ENCODE data around the gene FAM120B.

The FAM120B gene

DNA sequence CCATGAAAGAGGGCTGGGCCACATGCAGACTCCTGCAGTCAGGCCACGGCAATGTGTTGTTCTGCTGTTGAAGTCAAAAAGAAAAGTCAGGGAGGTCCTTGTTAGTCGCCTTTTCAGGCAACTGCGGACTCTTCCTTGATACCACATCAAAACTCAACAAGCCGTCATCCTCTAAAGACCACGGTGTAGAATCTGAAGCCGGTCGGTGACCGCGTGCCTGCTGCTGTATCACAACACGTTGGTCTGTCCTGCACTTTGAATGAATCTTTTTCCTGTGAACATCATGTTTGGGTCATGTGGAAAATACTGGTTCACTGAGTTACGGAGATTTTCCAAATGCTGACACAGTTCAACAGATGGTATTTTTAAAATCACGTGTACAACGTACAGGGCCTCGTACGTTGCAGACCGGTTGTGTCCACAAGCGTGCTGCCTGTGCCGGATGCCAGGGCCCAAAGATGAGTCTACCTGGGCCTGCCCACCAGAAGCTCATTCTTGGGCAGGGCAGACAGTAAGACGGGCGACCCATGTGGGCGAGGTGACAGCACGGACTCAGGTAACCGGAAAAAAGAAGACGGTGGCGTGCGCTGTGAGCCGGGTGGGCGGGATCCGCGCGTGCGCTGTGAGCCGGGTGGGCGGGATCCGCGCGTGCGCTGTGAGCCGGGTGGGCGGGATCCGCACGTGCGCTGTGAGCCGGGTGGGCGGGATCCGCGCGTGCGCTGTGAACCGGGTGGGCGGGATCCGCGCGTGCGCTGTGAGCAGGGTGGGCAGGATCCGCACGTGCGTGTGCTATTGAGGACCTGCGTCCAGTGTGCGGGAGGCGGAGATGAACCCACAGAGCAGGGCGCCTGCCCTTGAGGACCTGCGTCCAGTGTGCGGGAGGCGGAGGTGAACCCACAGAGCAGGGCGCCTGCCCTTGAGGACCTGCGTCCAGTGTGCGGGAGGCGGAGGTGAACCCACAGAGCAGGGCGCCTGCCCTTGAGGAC lies 114.5 kb downstream of the FAM120B start:
- no peak overlapping the region for H3K4me2 ChIP-seq
- H3K27me3 ChIP-seq, result no peaks in the 10 kb centered on the region
- no peak overlapping the region for H3K9ac ChIP-seq
- H3K4me1 ChIP-seq, result peaks cover 24% of the 10 kb centered on the region
- H3K36me3 ChIP-seq, result no peaks in the 10 kb centered on the region
- TF ChIP-seq Cebpa-rat (IDR thresholded peaks at IDR 0.05), result no peak
- no peaks in the 10 kb centered on the region for H4K20me1 ChIP-seq
- H3K9me3 ChIP-seq, result no peaks in the 10 kb centered on the region
- H3K27ac ChIP-seq, result no peak overlapping the region
- H3K4me3 ChIP-seq, result no peak overlapping the region

DNA sequence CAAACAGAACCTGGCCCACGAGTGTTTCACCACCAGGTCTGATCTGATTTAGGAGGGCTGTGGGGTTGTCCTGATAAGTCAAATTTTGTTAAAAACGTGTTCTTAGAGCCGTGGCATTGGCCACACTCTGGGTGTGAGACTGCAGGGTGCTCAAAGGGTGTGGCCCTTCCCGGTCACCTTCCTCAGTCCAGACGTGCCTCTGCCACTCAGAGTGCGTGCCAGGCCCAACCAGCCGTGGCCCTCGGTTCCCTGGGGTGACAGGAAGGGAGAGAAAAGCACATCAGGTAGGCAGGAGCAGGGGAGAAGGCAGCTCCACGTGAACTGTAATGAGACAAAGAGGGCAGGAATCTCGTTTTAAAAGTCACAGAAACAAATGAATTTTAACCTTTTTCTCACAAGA lies 115.4 kb downstream of the FAM120B start:
- Histone ChIP-seq H3K4me3 (no peak overlapping the region), H3K9ac (no peak overlapping the region), H3K36me3 (no peaks in the 10 kb centered on the region), H3K4me2 (no peak overlapping the region), H3K27ac (no peak overlapping the region), H3K9me3 (no peaks in the 10 kb centered on the region), H3K27me3 (no peaks in the 10 kb centered on the region), H4K20me1 (no peaks in the 10 kb centered on the region), H3K4me1 (peaks cover 24% of the 10 kb centered on the region)
- TF ChIP-seq Cebpa-rat (IDR thresholded peaks at IDR 0.05), result no peak

DNA sequence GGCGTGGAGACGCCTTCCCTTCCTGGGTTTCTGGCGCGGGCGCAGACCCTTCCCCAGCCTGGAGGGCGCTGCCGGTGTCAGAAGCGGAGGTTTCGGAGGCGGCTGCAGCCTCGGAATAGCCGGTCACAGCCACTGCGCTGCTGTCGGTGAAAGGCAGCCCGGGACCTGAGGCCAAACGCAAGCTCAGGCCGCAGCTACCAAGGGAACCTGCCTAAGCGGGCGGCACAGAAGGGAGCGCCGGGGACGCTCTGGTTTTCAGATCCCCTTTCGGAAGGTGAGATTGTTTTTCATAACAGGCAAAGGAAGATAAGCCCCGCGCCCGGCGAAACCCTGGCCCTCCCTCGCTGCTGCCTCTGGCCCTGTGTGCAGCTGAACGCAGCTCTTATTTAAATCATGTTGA lies 116.5 kb downstream of the FAM120B start:
- Histone ChIP-seq H3K9ac (no peak overlapping the region), H3K9me3 (no peaks in the 10 kb centered on the region), H3K4me2 (no peak overlapping the region), H3K4me3 (no peak overlapping the region), H3K36me3 (no peaks in the 10 kb centered on the region), H3K27me3 (no peaks in the 10 kb centered on the region), H4K20me1 (no peaks in the 10 kb centered on the region), H3K4me1 (peaks cover 18% of the 10 kb centered on the region), H3K27ac (no peak overlapping the region)
- no peak for TF ChIP-seq Cebpa-rat (IDR thresholded peaks at IDR 0.05)

DNA sequence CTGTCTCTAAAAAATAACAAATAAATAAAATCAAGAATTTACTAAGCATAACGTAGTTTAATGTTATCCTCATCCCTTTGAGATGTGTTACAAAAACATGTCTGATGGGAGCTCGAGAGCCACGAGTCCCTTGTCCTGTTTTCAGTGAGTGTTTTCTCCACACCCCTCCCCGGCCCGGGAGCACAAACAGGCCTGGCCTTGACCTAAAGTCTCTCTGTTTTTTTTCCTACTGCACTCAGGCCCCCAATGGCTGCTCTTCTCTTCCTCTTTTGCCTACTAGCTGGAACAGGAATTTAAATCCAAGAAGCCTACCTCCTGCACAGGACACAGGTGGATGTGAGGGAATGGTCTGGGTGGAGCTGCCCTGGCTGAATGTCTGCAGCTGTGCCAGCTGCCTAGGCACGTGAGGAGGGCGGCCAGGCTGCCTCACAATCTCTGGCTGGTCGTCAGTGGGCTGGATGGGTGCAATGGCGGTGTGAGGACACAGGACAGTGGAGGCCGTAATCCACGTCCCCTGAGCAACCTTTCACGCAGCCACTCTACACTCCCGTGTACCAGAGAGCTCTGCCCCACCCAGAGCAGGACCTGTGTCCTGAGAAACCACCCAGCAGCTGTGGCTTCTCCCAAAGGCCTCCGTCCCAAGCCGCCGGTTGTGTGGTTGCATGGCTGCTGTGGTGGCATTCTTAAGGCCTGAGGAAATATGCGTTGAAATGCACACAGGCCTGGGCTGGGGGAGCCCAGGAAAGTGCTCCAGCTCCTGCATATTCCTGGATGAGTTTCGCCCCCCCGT lies 117.5 kb downstream of the FAM120B start:
- no peak overlapping the region for H3K9ac ChIP-seq
- H3K4me1 ChIP-seq, result peaks cover 14% of the 10 kb centered on the region
- no peaks in the 10 kb centered on the region for H3K36me3 ChIP-seq
- no peak for TF ChIP-seq Cebpa-rat (IDR thresholded peaks at IDR 0.05)
- H3K9me3 ChIP-seq, result no peaks in the 10 kb centered on the region
- H3K27ac ChIP-seq, result no peak overlapping the region
- H3K4me2 ChIP-seq, result no peak overlapping the region
- no peaks in the 10 kb centered on the region for H4K20me1 ChIP-seq
- no peaks in the 10 kb centered on the region for H3K27me3 ChIP-seq
- H3K4me3 ChIP-seq, result no peak overlapping the region

DNA sequence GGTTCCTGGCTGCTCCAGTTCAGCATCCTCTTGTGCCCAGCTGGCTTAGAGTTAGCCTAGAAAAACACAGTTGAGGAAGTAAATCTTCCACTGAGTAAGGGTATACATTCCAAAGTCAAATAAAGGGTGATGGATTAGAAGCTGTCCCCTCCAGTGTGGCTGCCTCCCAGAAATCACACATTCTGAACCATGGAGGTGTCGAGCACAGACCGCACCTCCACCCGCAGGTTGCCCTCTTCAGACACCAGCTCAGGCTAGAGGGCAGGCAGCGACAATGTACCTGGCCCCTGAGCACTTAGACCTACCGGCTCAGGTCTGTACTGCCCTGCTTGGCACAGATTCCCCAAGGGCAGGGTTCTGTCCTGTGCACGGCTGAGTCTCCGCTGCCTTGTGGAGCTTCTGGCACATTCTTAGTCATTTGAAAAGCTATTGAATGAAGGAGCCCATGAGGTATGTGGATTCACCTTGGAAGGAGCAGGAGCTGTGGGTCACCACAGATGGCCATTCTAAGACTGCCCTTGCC lies 118.1 kb downstream of the FAM120B start:
- Histone ChIP-seq H3K4me1 (peaks cover 16% of the 10 kb centered on the region), H4K20me1 (no peaks in the 10 kb centered on the region), H3K9ac (no peak overlapping the region), H3K4me3 (no peak overlapping the region), H3K27me3 (no peaks in the 10 kb centered on the region), H3K9me3 (no peaks in the 10 kb centered on the region), H3K4me2 (peak overlapping the region; percentile 32), H3K27ac (no peak overlapping the region), H3K36me3 (no peaks in the 10 kb centered on the region)
- TF ChIP-seq Cebpa-rat (IDR thresholded peaks at IDR 0.05), result no peak

DNA sequence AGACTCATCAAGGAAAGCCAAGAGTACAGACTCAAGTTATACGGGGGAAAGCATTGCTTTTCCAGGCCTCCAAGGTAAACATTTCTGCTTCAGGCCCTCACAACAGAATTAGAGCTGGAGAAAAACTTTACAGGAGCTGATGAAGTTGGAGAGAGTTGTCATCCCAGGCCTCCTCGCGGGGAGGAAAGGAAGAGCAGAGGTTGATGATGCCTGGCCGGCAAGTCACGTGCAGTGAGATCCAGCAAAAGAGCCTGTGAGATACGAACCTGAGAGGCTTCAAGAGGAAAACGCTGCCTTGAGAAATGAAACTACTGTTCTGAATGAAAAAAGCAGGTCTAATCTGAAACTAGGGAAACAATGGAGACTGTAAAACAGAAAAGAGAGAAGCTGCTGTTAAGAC lies 122.9 kb downstream of the FAM120B start:
- H3K27ac ChIP-seq, result no peak overlapping the region
- H3K4me1 ChIP-seq, result peaks cover 17% of the 10 kb centered on the region
- H3K4me3 ChIP-seq, result no peak overlapping the region
- no peaks in the 10 kb centered on the region for H3K27me3 ChIP-seq
- TF ChIP-seq Cebpa-rat (IDR thresholded peaks at IDR 0.05), result no peak
- no peak overlapping the region for H3K9ac ChIP-seq
- no peaks in the 10 kb centered on the region for H3K9me3 ChIP-seq
- H3K4me2 ChIP-seq, result no peak overlapping the region
- no peaks in the 10 kb centered on the region for H3K36me3 ChIP-seq
- no peaks in the 10 kb centered on the region for H4K20me1 ChIP-seq

DNA sequence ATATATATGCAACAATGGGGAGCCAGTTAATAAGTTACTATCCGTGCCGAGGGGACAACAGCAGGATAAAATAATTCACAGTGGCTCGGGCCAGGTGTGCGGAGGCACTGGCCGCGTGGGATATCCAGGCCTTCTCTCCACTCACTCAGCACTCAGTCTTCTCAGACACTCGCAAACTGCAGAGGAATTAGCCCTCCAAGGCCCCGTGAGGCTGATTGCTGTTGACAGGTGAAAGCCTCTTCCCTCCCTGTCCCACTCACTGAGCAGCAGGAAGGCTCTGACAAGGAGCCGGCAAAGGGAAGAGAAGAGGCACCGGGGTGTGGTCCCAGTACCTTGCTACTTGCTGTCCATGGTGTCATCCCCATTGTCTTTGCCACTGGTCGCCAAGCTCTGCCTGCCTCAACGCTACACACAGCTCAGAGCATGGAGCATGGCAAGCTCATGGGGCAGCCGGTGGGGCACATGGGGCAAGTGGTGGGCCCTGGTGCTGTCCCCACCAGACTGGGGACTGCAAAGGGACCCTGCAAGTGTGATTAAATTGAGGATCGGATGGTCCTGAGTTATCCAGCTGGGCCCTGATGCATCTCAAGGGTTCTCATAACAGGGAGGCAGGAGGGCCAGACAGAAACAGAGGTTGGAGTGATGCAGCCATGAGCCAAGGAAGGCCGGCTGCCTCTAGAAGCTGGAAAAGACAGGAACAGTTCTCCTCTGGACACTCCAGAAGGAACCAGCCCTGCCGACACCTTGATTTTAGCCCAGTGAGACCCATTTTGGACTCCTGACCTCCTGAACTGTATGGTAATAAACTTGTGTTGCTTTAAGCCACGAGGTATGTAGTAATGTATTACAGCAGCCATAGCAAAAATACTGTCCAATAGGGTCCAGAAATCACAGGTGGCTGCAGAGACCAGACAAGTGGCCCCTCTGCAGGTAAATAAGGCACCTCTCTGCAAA lies 126.9 kb downstream of the FAM120B start:
- Histone ChIP-seq H3K36me3 (no peaks in the 10 kb centered on the region), H3K27ac (no peak overlapping the region), H3K4me1 (peaks cover 28% of the 10 kb centered on the region), H3K4me3 (no peak overlapping the region), H4K20me1 (no peaks in the 10 kb centered on the region), H3K9me3 (peaks cover 18% of the 10 kb centered on the region), H3K4me2 (no peak overlapping the region), H3K27me3 (no peaks in the 10 kb centered on the region), H3K9ac (no peak overlapping the region)
- TF ChIP-seq Cebpa-rat (IDR thresholded peaks at IDR 0.05), result no peak

DNA sequence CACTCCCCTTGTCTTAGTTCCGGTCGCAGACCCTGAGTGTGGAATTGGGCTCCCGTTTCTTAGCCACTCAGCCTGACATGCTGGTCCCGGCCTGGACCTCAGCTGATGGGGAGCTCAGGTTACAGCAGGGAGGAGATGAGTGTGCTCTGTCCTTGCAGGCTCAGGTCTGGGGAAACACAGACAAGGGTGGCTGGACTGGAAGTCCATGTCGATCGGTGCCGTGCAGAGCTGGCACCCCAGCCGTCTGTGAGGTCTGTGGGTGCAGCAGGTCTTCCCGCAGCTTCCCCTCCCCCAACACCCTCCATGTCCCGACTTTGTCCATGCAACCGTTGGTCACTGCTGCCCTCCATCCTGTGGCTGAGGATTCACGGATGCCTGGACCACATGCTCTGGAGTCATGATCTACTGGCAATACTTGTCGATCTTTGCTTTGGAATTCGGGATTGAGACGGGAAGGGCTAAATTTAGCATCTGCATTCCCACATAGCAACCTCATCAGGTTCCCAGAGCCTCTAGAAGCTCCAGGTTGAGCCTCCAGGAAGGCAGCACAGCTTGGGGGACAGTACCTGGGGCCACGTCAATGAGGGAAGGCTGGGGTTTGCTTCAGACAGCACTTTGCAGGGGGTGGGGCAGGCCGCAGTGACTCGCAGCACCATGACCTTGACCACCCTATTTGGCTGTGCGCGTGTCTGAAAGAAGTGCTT lies 127.7 kb downstream of the FAM120B start:
- no peak overlapping the region for H3K4me3 ChIP-seq
- no peak overlapping the region for H3K4me2 ChIP-seq
- no peaks in the 10 kb centered on the region for H4K20me1 ChIP-seq
- no peak overlapping the region for H3K27ac ChIP-seq
- no peaks in the 10 kb centered on the region for H3K27me3 ChIP-seq
- H3K9ac ChIP-seq, result no peak overlapping the region
- peaks cover 18% of the 10 kb centered on the region for H3K9me3 ChIP-seq
- no peaks in the 10 kb centered on the region for H3K36me3 ChIP-seq
- TF ChIP-seq Cebpa-rat (IDR thresholded peaks at IDR 0.05), result no peak
- H3K4me1 ChIP-seq, result peaks cover 32% of the 10 kb centered on the region

DNA sequence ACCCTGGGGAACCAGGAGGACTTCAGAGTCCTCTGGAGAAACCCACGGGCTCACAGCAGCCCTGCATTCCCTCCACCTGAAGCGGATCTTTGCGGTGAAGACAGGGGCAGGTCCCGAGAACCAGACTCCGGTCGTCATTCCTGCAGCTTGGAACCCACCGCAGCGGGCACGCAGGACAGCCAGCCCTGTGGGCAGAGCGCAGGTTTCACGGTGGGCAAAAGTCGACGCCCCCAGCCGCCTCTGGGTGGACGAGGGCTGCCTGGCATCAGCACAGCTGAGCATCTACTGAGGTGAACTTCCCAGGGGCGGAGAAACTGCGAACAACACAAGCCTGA lies 128.2 kb downstream of the FAM120B start:
- no peaks in the 10 kb centered on the region for H3K27me3 ChIP-seq
- peaks cover 18% of the 10 kb centered on the region for H3K9me3 ChIP-seq
- no peak for TF ChIP-seq Cebpa-rat (IDR thresholded peaks at IDR 0.05)

More for the DNA sequence above, 128.2 kb downstream of the FAM120B start:
- no peak overlapping the region for H3K27ac ChIP-seq
- peaks cover 30% of the 10 kb centered on the region for H3K4me1 ChIP-seq
- no peak overlapping the region for H3K4me3 ChIP-seq
- H3K9ac ChIP-seq, result no peak overlapping the region
- H3K4me2 ChIP-seq, result no peak overlapping the region
- H4K20me1 ChIP-seq, result no peaks in the 10 kb centered on the region
- H3K36me3 ChIP-seq, result no peaks in the 10 kb centered on the region
